Loucy (cell line): ENCODE data around the gene G2E3.

Experiments
- H2AFZ ChIP-seq: fragments of 200-600 bp; sonication (generic); 2 replicates; pipeline ENCODE4 v1.6.0; 2016; ENCODE audit warnings: antibody characterized with exemption, mild to moderate bottlenecking, low read length, moderate library complexity
- H3F3A ChIP-seq: fragments of 200-600 bp; 2 replicates; pipeline ENCODE4 v1.6.0; 2016; ENCODE audit warnings: antibody characterized with exemption, low read depth, mild to moderate bottlenecking
- H3K27me3 ChIP-seq: fragments of 200-600 bp; sonication (generic); 2 replicates; pipeline ENCODE4 v1.6.1; 2014; ENCODE audit warnings: low read length, mild to moderate bottlenecking; ENCODE audit not compliant: insufficient read depth, poor library complexity, severe bottlenecking
- H3K36me3 ChIP-seq: fragments of 200-600 bp; sonication (generic); 2 replicates; pipeline ENCODE4 v1.6.1; 2016; ENCODE audit warnings: low read length; ENCODE audit not compliant: insufficient read depth
- H3K4me1 ChIP-seq: fragments of 200-600 bp; sonication (generic); 2 replicates; pipeline ENCODE4 v1.5.1; 2014; ENCODE audit warnings: low read length, mild to moderate bottlenecking; ENCODE audit not compliant: insufficient read depth, poor library complexity, severe bottlenecking
- H3K4me2 ChIP-seq: fragments of 200-600 bp; sonication (generic); 2 replicates; pipeline ENCODE4 v1.6.0; 2014; ENCODE audit warnings: antibody characterized with exemption, low read length, low read depth, mild to moderate bottlenecking; ENCODE audit not compliant: poor library complexity, severe bottlenecking
- H3K4me3 ChIP-seq: fragments of 200-600 bp; sonication (generic); 2 replicates; pipeline ENCODE4 v1.5.1; 2014; ENCODE audit warnings: low read length, mild to moderate bottlenecking, mixed read lengths; ENCODE audit not compliant: poor library complexity, severe bottlenecking
- H3K79me2 ChIP-seq: fragments of 200-600 bp; sonication (generic); 2 replicates; pipeline ENCODE4 v1.6.1; 2014; ENCODE audit warnings: low read length; ENCODE audit not compliant: insufficient read depth
- H3K9ac ChIP-seq: fragments of 200-600 bp; sonication (generic); 2 replicates; pipeline ENCODE4 v1.6.0; 2014; ENCODE audit warnings: mild to moderate bottlenecking, low read depth, low read length, moderate library complexity; ENCODE audit not compliant: poor library complexity, severe bottlenecking
- H3K9me2 ChIP-seq: fragments of 200-600 bp; sonication (generic); replicated peaks from 2 replicates; pipeline ENCODE4 v1.6.1; 2016; ENCODE audit warnings: low read depth, low read length, mixed read lengths
- H3K9me3 ChIP-seq: fragments of 200-600 bp; sonication (generic); 2 replicates; pipeline ENCODE4 v1.6.1; 2014; ENCODE audit warnings: mild to moderate bottlenecking, antibody characterized with exemption, low read length, low read depth; ENCODE audit not compliant: insufficient read depth
- H4K20me1 ChIP-seq: fragments of 200-600 bp; sonication (generic); 2 replicates; pipeline ENCODE4 v1.6.0; 2014; ENCODE audit warnings: antibody characterized with exemption, low read length, mild to moderate bottlenecking; ENCODE audit not compliant: insufficient read depth, poor library complexity, severe bottlenecking
- CTCF ChIP-seq: fragments of 200-600 bp; sonication (generic); conservative IDR thresholded peaks from 2 replicates; pipeline ENCODE4 v1.5.1; 2014; ENCODE audit warnings: mild to moderate bottlenecking, antibody characterized with exemption, low read length
- EZH2phosphoT487 ChIP-seq: fragments of 200-600 bp; IDR thresholded peaks from 2 replicates; pipeline ENCODE4 v1.6.1; 2018; ENCODE audit warnings: antibody characterized with exemption, mild to moderate bottlenecking, moderate library complexity, borderline replicate concordance

The G2E3 gene

GRCh38 chr14:30655658-30656057 lies 96.7 kb downstream of the G2E3 start:
- no peaks in the 10 kb centered on the region for H3K79me2 ChIP-seq
- H3K36me3 ChIP-seq = peaks cover 82% of the 10 kb centered on the region; the same call in 1 of the 2 replicates

GRCh38 chr14:30656190-30656632 lies 97.3 kb downstream of the G2E3 start:
- no peak overlapping the region for H3K4me2 ChIP-seq
- no peaks in the 10 kb centered on the region for H3K9me3 ChIP-seq
- no peak overlapping the region for H3K9ac ChIP-seq
- no peak overlapping the region for H3K4me3 ChIP-seq
- peak; percentile 86 for TF ChIP-seq CTCF
- no peak for TF ChIP-seq EZH2phosphoT487
- no peak overlapping the region for H2AFZ ChIP-seq
- no peaks in the 10 kb centered on the region for H3F3A ChIP-seq
- no peaks in the 10 kb centered on the region for H3K4me1 ChIP-seq
- H3K27me3 ChIP-seq = no peaks in the 10 kb centered on the region
- H3K79me2 ChIP-seq = no peaks in the 10 kb centered on the region
- no peaks in the 10 kb centered on the region for H3K9me2 ChIP-seq
- H3K36me3 ChIP-seq = peaks cover 82% of the 10 kb centered on the region; the same call in 1 of the 2 replicates
- peaks cover 4% of the 10 kb centered on the region for H4K20me1 ChIP-seq

More at GRCh38 chr14:30655658-30656057, 96.7 kb downstream of the G2E3 start:
- Histone ChIP-seq H3K4me2 (no peak overlapping the region), H3K9me2 (no peaks in the 10 kb centered on the region), H3K9me3 (no peaks in the 10 kb centered on the region), H4K20me1 (peaks cover 4% of the 10 kb centered on the region), H2AFZ (no peak overlapping the region), H3K4me3 (no peak overlapping the region), H3K27me3 (no peaks in the 10 kb centered on the region), H3F3A (no peaks in the 10 kb centered on the region), H3K9ac (no peak overlapping the region), H3K4me1 (no peaks in the 10 kb centered on the region)
- TF ChIP-seq CTCF (no peak), EZH2phosphoT487 (no peak)

GRCh38 chr14:30657050-30657449 lies 98.1 kb downstream of the G2E3 start:
- no peaks in the 10 kb centered on the region for H3F3A ChIP-seq
- no peak overlapping the region for H2AFZ ChIP-seq
- H4K20me1 ChIP-seq = peaks cover 4% of the 10 kb centered on the region
- H3K4me1 ChIP-seq = no peaks in the 10 kb centered on the region
- peaks cover 77% of the 10 kb centered on the region; the same call in 1 of the 2 replicates for H3K36me3 ChIP-seq
- no peak for TF ChIP-seq EZH2phosphoT487
- TF ChIP-seq CTCF = no peak
- H3K4me2 ChIP-seq = no peak overlapping the region
- no peaks in the 10 kb centered on the region for H3K9me3 ChIP-seq
- no peaks in the 10 kb centered on the region for H3K79me2 ChIP-seq
- no peaks in the 10 kb centered on the region for H3K27me3 ChIP-seq
- H3K9ac ChIP-seq = no peak overlapping the region
- H3K9me2 ChIP-seq = no peaks in the 10 kb centered on the region
- no peak overlapping the region for H3K4me3 ChIP-seq
